ENCODE data around the gene CFI.

Gene CFI

GRCh38 chr4:109691411-109691920 is 110.3 kb downstream of the CFI start:
- TF ChIP-seq, protein P1, sequence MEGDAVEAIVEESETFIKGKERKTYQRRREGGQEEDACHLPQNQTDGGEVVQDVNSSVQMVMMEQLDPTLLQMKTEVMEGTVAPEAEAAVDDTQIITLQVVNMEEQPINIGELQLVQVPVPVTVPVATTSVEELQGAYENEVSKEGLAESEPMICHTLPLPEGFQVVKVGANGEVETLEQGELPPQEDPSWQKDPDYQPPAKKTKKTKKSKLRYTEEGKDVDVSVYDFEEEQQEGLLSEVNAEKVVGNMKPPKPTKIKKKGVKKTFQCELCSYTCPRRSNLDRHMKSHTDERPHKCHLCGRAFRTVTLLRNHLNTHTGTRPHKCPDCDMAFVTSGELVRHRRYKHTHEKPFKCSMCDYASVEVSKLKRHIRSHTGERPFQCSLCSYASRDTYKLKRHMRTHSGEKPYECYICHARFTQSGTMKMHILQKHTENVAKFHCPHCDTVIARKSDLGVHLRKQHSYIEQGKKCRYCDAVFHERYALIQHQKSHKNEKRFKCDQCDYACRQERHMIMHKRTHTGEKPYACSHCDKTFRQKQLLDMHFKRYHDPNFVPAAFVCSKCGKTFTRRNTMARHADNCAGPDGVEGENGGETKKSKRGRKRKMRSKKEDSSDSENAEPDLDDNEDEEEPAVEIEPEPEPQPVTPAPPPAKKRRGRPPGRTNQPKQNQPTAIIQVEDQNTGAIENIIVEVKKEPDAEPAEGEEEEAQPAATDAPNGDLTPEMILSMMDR (conservative IDR thresholded peaks at IDR 0.05; ENCODE audit: low read depth, low read length), result no peak
- no peak for DNase-seq (ENCODE audit: low read depth)
- H3K4me3 ChIP-seq (ENCODE audit: low read depth, low read length), result no peak overlapping the region

Data from choroid plexus epithelial cell (primary cell).